GM12874 (cell line): ENCODE results near the gene GADL1.

ENCODE experiments used
- TF ChIP-seq, protein P1 (sequence below): IDR thresholded peaks from 2 replicates; pipeline ENCODE4 v1.5.1; 2011; ENCODE audit warnings: low read depth, mild to moderate bottlenecking, control low read depth, low read length, moderate library complexity; ENCODE audit not compliant: insufficient read depth

Gene GADL1

GRCh38 chr3:30724863-30725262, 169.6 kb downstream of the GADL1 start:
- TF ChIP-seq, protein P1, sequence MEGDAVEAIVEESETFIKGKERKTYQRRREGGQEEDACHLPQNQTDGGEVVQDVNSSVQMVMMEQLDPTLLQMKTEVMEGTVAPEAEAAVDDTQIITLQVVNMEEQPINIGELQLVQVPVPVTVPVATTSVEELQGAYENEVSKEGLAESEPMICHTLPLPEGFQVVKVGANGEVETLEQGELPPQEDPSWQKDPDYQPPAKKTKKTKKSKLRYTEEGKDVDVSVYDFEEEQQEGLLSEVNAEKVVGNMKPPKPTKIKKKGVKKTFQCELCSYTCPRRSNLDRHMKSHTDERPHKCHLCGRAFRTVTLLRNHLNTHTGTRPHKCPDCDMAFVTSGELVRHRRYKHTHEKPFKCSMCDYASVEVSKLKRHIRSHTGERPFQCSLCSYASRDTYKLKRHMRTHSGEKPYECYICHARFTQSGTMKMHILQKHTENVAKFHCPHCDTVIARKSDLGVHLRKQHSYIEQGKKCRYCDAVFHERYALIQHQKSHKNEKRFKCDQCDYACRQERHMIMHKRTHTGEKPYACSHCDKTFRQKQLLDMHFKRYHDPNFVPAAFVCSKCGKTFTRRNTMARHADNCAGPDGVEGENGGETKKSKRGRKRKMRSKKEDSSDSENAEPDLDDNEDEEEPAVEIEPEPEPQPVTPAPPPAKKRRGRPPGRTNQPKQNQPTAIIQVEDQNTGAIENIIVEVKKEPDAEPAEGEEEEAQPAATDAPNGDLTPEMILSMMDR = no peak

GRCh38 chr3:30723211-30723610, 171.2 kb downstream of the GADL1 start:
- TF ChIP-seq, protein P1 = no peak

DNA sequence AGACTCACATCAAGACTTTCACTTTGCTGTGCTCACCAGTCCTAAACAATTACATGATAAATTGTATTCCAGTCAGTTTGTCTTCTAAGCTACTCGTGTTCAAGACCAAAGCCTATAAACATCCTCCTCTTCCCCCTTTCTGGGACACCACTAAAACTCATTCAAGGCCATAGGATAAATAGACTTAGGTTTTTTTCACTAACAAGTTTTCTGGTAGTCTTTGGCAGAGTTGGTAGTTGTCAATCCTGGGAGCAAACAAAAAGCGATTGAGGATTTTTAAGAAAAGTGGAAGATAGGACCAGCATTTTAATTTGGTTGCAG, 173.2 kb downstream of the GADL1 start:
- TF ChIP-seq, protein P1 = no peak

- TF ChIP-seq, protein P1 = no peak
Observed at GRCh38 chr3:30720586-30721313, 173.7 kb downstream of the GADL1 start.

GRCh38 chr3:30719536-30719935, 174.9 kb downstream of the GADL1 start:
- TF ChIP-seq, protein P1 = no peak

DNA sequence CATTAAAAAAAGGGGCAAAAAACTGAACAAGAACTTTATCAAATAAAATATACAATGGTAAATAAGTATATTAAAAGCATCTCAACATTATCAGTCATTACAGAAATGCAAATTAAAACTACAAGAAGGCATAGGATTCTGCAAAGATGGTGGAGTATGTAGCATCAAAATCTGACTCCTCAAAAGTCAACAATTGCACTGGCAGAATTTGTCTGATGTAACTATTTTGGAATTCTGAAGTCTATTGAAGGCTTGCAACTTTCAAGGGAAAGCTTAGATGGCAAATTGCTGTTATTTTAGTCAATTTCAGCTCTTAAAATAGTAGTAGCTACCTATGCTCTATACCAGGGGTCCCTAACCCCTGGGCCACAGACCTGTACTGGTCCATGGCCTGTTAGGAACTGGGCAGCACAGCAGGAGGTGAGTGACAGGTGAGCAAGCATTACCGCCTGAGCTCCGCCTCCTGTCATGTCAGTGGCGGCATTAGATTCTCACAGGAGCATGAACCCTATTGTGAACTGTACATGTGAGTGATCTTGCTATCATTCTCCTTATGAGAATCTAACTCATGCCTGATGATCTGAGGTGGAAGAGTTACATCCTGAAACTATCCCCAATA, 180.5 kb downstream of the GADL1 start:
- TF ChIP-seq, protein P1 = no peak

- TF ChIP-seq, protein P1 = no peak
Observed at GRCh38 chr3:30712991-30713390, 181.5 kb downstream of the GADL1 start.
